Hepatocyte (in vitro differentiated cells): ENCODE results near the gene DNASE1.

ENCODE experiments used
- CTCF ChIP-seq: fragments of 200-600 bp; sonication (generic); IDR thresholded peaks from 2 replicates; pipeline ENCODE4 v1.5.1; 2016; ENCODE audit warnings: antibody characterized with exemption, mild to moderate bottlenecking; ENCODE audit not compliant: poor library complexity
- EZH2 ChIP-seq: fragments of 200-600 bp; sonication (generic); IDR thresholded peaks from 2 replicates; pipeline ENCODE4 v1.6.1; 2016; ENCODE audit warnings: antibody characterized with exemption, mild to moderate bottlenecking, borderline replicate concordance

GRCh38 chr16:3687021-3687420, 32.5 kb downstream of the DNASE1 start:
- TF ChIP-seq CTCF = no peak
- no peak for TF ChIP-seq EZH2
